ENCODE results near the gene TBC1D22A.

Gene TBC1D22A

GRCh38 chr22:47032956-47033647 is 270.7 kb downstream of the TBC1D22A start:
- no peak for DNase-seq (ENCODE audit: low read depth)

GRCh38 chr22:47033648-47034000 is 271.2 kb downstream of the TBC1D22A start:
- DNase-seq (ENCODE audit: low read depth) = no peak

- no peak for DNase-seq (ENCODE audit: low read depth)
Observed at GRCh38 chr22:47034076-47034808, 271.8 kb downstream of the TBC1D22A start.

GRCh38 chr22:47034905-47035419 is 272.5 kb downstream of the TBC1D22A start:
- DNase-seq (ENCODE audit: low read depth) = no peak

GRCh38 chr22:47035425-47035881 is 273.0 kb downstream of the TBC1D22A start:
- no peak for DNase-seq (ENCODE audit: low read depth)

- DNase-seq (ENCODE audit: low read depth) = no peak
Observed at GRCh38 chr22:47036352-47036751, 273.9 kb downstream of the TBC1D22A start.

- DNase-seq (ENCODE audit: low read depth) = no peak
Observed at GRCh38 chr22:47036936-47037485, 274.6 kb downstream of the TBC1D22A start.

GRCh38 chr22:47038206-47038835 is 275.9 kb downstream of the TBC1D22A start:
- no peak for DNase-seq (ENCODE audit: low read depth)

GRCh38 chr22:47039356-47039755 is 276.9 kb downstream of the TBC1D22A start:
- DNase-seq (ENCODE audit: low read depth) = no peak

- no peak for DNase-seq (ENCODE audit: low read depth)
Observed at GRCh38 chr22:47040486-47041270, 278.2 kb downstream of the TBC1D22A start.

GRCh38 chr22:47041271-47042115 is 279.0 kb downstream of the TBC1D22A start:
- DNase-seq (ENCODE audit: low read depth) = no peak

GRCh38 chr22:47042116-47042825 is 279.8 kb downstream of the TBC1D22A start:
- no peak for DNase-seq (ENCODE audit: low read depth)

- DNase-seq (ENCODE audit: low read depth) = no peak
Observed at GRCh38 chr22:47042861-47043496, 280.5 kb downstream of the TBC1D22A start.

GRCh38 chr22:47043835-47044721 is 281.6 kb downstream of the TBC1D22A start:
- no peak for DNase-seq (ENCODE audit: low read depth)

GRCh38 chr22:47044722-47045535 is 282.5 kb downstream of the TBC1D22A start:
- no peak for DNase-seq (ENCODE audit: low read depth)

- DNase-seq (ENCODE audit: low read depth) = no peak
Observed at GRCh38 chr22:47045691-47046410, 283.4 kb downstream of the TBC1D22A start.

All from T-helper 22 cell (primary cell).